ENCODE results near the gene ADRM1.

ADRM1 gene

DNA sequence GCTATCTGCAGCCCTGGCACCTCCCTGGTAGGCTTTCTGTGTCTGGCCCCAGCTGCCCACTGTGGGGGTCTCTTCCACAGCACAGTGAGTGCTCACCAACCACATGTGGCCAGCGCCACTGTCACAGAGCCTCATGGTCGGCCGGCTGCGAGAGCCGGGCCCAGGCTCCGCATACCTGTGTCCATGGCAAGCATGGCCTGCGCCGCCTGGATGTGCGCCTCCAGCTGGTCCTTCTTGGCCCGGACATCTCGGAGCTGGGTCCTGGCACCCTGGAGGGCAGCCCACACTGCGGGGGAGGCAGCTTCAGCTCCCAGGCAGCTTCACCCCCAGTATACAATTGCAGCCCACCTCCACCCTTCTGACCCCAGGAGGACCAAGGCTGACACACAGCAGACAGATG is 13.0 kb downstream of the ADRM1 start:
- Histone ChIP-seq H3K27me3 (ENCODE audit: control insufficient read depth, insufficient read depth, low read length) (no peaks in the 10 kb centered on the region), H3K4me1 (no peaks in the 10 kb centered on the region), H3K36me3 (ENCODE audit: control insufficient read depth, insufficient read depth, low read length) (no peaks in the 10 kb centered on the region), H2AFZ (no peak overlapping the region), H3K9ac (no peak overlapping the region), H3K9me3 (ENCODE audit: control insufficient read depth, low read length) (no peaks in the 10 kb centered on the region), H3K4me2 (ENCODE audit: low read length) (no peak overlapping the region), H3K27ac (no peak overlapping the region), H3K4me3 (ENCODE audit: low read depth, low read length) (no peak overlapping the region), H3K79me2 (no peaks in the 10 kb centered on the region)
- TF ChIP-seq, protein P1, sequence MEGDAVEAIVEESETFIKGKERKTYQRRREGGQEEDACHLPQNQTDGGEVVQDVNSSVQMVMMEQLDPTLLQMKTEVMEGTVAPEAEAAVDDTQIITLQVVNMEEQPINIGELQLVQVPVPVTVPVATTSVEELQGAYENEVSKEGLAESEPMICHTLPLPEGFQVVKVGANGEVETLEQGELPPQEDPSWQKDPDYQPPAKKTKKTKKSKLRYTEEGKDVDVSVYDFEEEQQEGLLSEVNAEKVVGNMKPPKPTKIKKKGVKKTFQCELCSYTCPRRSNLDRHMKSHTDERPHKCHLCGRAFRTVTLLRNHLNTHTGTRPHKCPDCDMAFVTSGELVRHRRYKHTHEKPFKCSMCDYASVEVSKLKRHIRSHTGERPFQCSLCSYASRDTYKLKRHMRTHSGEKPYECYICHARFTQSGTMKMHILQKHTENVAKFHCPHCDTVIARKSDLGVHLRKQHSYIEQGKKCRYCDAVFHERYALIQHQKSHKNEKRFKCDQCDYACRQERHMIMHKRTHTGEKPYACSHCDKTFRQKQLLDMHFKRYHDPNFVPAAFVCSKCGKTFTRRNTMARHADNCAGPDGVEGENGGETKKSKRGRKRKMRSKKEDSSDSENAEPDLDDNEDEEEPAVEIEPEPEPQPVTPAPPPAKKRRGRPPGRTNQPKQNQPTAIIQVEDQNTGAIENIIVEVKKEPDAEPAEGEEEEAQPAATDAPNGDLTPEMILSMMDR (IDR thresholded peaks at IDR 0.05) = no peak

DNA sequence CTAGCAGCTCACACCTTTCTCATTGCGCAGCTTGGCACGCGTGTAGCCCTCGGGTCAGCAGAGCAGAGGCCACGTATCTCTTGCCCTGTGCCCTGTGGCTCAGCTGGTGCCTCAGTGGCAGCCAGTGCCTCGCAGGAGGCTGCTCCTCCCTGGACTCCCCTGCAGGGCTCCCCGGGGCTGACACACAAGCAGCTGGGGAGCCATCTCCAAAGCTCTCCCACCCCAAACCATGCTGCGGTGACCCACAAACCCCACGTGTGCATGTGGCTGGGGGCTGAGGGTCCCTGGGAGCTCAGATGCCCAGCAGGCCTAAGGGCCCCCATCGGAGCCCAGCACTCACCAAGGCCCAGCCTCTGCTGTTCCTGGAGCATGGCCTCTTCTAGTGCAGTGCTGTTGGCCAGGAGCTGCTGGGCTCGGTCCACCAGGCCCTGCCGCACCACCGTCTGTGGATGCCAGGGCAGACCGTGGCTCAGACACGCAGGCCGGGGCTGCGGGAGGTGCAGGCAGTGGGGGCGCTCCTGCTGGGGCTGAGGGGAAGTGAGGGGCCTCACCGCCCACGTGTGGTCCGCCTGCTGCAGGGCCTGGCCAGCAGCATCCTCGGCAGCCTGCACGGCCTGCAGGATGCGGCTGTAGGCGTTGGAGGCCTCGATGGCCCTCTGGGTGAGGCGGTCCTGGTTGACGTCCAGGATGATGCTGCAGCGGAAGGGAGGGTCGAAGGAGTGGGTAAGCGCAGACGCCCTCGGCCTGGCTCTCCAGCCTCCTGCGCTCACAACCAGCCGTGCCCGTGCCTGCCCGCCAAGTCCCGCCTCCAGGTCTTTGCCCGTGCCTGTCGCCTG is 13.8 kb downstream of the ADRM1 start:
- Histone ChIP-seq H3K36me3 (ENCODE audit: control insufficient read depth, insufficient read depth, low read length) (no peaks in the 10 kb centered on the region), H3K4me2 (ENCODE audit: low read length) (no peak overlapping the region), H3K4me3 (ENCODE audit: low read depth, low read length) (no peak overlapping the region), H3K9me3 (ENCODE audit: control insufficient read depth, low read length) (no peaks in the 10 kb centered on the region), H3K9ac (no peak overlapping the region), H2AFZ (no peak overlapping the region), H3K79me2 (no peaks in the 10 kb centered on the region), H3K4me1 (no peaks in the 10 kb centered on the region), H3K27me3 (ENCODE audit: control insufficient read depth, insufficient read depth, low read length) (no peaks in the 10 kb centered on the region), H3K27ac (no peak overlapping the region)
- TF ChIP-seq, protein P1 (IDR thresholded peaks at IDR 0.05) = no peak

DNA sequence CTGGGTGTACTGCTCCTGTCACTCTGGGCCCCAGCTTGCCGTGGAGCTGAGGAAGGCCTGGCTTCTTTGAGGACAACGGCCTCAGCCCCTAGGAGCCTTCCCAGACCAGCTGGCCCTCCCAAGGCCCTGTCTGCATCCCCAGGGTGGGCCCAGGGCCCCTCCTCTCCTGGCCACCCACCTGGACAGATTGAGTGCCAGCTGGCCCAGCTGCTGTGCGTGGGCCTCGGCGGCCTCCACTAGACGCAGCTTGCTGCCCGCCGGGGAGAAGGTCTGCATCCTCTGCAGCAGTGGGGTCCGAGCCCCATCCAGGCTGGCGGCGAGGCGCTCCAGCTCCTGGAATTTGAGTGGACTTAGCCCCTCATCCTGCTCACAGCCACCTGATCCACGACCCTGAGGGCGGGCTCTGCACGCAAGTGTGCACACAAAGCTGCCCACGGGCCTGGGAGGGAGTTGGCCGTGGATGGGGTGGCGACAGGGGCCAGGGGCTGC is 14.4 kb downstream of the ADRM1 start:
- no peak overlapping the region for H3K4me3 ChIP-seq (ENCODE audit: low read depth, low read length)
- H2AFZ ChIP-seq = no peak overlapping the region
- H3K9me3 ChIP-seq (ENCODE audit: control insufficient read depth, low read length) = no peaks in the 10 kb centered on the region
- no peaks in the 10 kb centered on the region for H3K4me1 ChIP-seq
- H3K79me2 ChIP-seq = no peaks in the 10 kb centered on the region
- TF ChIP-seq, protein P1 (IDR thresholded peaks at IDR 0.05) = no peak
- H3K36me3 ChIP-seq (ENCODE audit: control insufficient read depth, insufficient read depth, low read length) = no peaks in the 10 kb centered on the region
- no peak overlapping the region for H3K4me2 ChIP-seq (ENCODE audit: low read length)
- H3K27me3 ChIP-seq (ENCODE audit: control insufficient read depth, insufficient read depth, low read length) = no peaks in the 10 kb centered on the region
- H3K27ac ChIP-seq = no peak overlapping the region
- no peak overlapping the region for H3K9ac ChIP-seq

DNA sequence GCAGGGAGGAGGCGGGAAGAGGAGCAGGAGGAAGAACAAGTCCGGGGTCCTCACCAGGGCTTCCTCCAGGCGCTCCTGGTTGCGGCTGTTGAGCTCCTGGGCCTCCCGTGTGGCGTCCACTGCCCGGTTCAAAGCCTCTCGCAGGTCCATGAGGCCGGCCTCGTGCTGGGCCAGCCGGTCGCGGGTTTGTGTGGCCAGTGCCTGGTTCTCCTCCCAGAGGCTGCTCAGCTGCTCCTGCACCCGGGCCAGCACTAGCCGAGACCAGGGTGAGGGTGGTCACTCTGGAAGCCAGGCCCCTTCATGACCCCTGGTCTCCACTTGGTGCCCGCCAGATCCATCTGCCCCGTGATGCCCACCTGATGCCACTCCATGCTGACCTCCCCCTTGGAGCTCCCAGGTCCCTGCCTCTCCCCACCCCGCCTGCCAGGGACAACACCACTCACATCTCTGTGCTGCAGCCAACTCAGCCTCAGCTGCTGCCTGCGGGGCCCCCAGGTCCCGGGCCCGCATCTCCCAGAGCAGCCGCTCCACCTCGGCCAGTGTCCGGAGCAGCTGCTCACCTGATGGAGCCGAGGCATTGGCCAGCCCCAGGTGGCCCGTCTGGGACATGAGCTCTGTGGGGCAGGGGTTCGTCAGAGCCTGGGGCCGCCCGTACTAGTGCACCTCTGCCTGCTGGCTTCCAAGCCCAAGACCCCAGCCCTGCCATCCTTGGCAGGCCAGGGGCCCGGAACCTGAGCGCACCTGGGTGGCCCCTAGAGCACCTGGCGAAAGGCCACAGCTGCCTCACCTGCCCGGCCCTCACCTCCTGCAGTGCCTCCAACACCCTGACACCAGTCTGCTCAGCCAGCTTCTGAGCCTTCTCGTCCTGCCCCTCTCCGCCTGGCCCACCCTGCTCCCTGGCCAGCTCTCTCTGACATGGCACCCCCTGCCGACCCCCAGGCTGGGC is 15.9 kb downstream of the ADRM1 start:
- no peak overlapping the region for H2AFZ ChIP-seq
- H3K27ac ChIP-seq = no peak overlapping the region

More for the DNA sequence above, 15.9 kb downstream of the ADRM1 start:
- H3K27me3 ChIP-seq (ENCODE audit: control insufficient read depth, insufficient read depth, low read length) = no peaks in the 10 kb centered on the region
- no peak overlapping the region for H3K4me3 ChIP-seq (ENCODE audit: low read depth, low read length)
- H3K4me2 ChIP-seq (ENCODE audit: low read length) = no peak overlapping the region
- no peak overlapping the region for H3K9ac ChIP-seq
- no peaks in the 10 kb centered on the region for H3K79me2 ChIP-seq
- TF ChIP-seq, protein P1 (IDR thresholded peaks at IDR 0.05) = no peak
- H3K36me3 ChIP-seq (ENCODE audit: control insufficient read depth, insufficient read depth, low read length) = no peaks in the 10 kb centered on the region
- H3K9me3 ChIP-seq (ENCODE audit: control insufficient read depth, low read length) = no peaks in the 10 kb centered on the region
- H3K4me1 ChIP-seq = no peaks in the 10 kb centered on the region
